Mesodermal cell (in vitro differentiated cells): ENCODE data around the gene CDYL.
A peak's percentile ranks its signal among the peaks of the same experiment; 100 is the strongest.

Experiments used
- H3K27ac ChIP-seq: 2 replicates; pipeline ENCODE4 v1.7.0; 2013; ENCODE audit warnings: mild to moderate bottlenecking, low read depth, low read length, moderate library complexity; ENCODE audit not compliant: severe bottlenecking
- H3K36me3 ChIP-seq: 2 replicates; pipeline ENCODE4 v1.7.1; 2013; ENCODE audit warnings: mild to moderate bottlenecking, low read length, moderate library complexity; ENCODE audit not compliant: control insufficient read depth, insufficient read depth
- H3K4me1 ChIP-seq: one replicate; pipeline ENCODE4 v1.7.1; 2013; ENCODE audit warnings: mild to moderate bottlenecking, low read length; ENCODE audit not compliant: insufficient read depth, control insufficient read depth, poor library complexity, severe bottlenecking
- H3K4me3 ChIP-seq: 2 replicates; pipeline ENCODE4 v1.7.0; 2013; ENCODE audit warnings: low read length, control low read depth, mild to moderate bottlenecking; ENCODE audit not compliant: insufficient read depth, poor library complexity, severe bottlenecking; ENCODE audit errors: extremely low read depth
- H3K9me3 ChIP-seq: 2 replicates; pipeline ENCODE4 v1.7.1; 2013; ENCODE audit warnings: mild to moderate bottlenecking, low read length, moderate library complexity; ENCODE audit not compliant: control insufficient read depth
- WGBS, 2 experiments: methylation state at CpG; one replicate each; pipeline ENCODE4 v1.1.5; 2013; ENCODE audit warnings: missing lambda C conversion rate in 2 of 2; ENCODE audit not compliant: insufficient coverage in 2 of 2; 5-methylcytosine and 5-hydroxymethylcytosine counted together

The CDYL gene

DNA sequence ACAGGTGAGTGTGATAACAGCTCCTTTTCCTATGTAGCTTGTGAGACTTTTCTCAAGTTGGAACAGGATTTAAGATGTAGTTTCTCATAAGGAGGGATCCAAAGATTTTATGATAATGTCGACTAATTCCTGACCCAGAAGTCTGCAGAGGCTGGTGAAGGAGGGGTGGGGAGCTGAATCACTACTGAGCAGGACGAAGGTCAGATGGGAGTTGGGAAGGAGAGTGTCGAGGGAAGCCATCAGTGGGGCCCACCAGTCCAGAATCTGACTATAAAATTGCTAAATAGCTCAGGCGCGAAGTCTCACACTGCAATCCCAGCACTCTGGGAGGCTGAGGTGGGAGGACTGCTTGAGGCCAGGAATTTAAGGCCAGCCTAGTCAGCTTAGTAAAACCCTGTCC lies 32.3 kb upstream of the CDYL start:
- H3K27ac ChIP-seq = no peak overlapping the region
- no peak overlapping the region for H3K4me3 ChIP-seq
- no peaks in the 10 kb centered on the region for H3K36me3 ChIP-seq
- no peaks in the 10 kb centered on the region for H3K4me1 ChIP-seq
- WGBS, 2 experiments = 84 to 85% methylated on average over 4 to 5 of the region's 5 CpGs
- no peaks in the 10 kb centered on the region for H3K9me3 ChIP-seq

GRCh38 chr6:4747588-4747987 lies 28.6 kb upstream of the CDYL start:
- Histone ChIP-seq H3K4me1 (no peaks in the 10 kb centered on the region), H3K36me3 (no peaks in the 10 kb centered on the region), H3K9me3 (no peaks in the 10 kb centered on the region), H3K27ac (no peak overlapping the region), H3K4me3 (no peak overlapping the region)
- whole genome bisulfite sequencing, 2 experiments = 86 to 89% methylated on average over 1 of the region's 2 CpGs

DNA sequence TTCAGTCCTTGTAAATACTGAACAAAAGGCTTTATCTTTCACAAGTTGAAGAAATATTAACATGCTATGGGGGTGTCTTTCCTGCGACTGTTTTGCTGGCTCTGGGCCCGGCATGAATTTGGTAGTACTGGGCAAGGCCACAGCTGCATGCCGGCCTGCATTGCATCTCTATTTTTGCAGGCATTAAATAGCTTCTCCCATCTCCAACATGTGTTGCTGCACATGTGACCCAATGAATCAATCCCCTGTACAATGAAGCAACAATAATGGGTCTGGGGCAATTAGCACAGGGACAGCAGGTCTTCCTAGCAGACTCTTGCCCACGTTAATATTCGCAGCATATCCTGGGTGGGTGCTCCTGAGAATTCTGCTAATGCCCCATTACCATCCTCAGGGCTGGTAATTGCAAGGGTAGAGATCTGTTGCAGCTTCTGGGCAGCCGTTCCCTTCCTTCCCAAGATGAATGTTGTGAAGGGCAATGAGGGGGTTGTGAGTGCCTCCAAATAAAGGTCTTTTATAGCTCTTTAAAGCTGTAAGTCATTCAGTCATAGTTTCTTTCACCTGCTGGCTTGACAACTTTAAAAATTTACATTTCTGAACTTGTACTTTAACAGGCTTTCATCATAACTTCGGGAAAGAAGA lies 24.3 kb upstream of the CDYL start:
- H3K4me1 ChIP-seq = no peaks in the 10 kb centered on the region
- no peak overlapping the region for H3K27ac ChIP-seq
- WGBS, 2 experiments = 69 to 79% methylated on average over 5 of the region's 7 CpGs
- no peaks in the 10 kb centered on the region for H3K9me3 ChIP-seq
- H3K4me3 ChIP-seq = no peak overlapping the region
- H3K36me3 ChIP-seq = no peaks in the 10 kb centered on the region

DNA sequence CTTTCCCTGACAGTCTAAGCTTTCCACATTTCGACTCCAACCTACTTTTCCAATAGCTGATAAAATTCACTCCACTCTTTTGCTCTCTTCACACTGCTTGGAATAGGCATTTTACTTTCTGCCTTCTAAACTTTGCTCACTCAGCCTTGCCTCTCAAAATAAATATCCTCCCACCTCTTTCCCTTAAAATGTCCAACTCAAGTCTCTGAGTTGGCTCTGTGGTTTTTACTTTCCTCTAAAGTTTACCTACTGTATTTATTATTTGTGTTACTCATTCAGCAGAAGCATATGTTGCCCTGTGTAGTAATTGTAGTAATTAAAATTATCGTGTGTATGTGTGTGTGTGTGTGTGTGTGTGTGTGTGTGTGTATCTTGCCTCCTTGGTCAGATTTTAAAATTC lies 20.0 kb upstream of the CDYL start:
- Histone ChIP-seq H3K4me3 (no peak overlapping the region), H3K36me3 (no peaks in the 10 kb centered on the region), H3K9me3 (no peaks in the 10 kb centered on the region), H3K27ac (no peak overlapping the region), H3K4me1 (no peaks in the 10 kb centered on the region)
- 83 to 100% methylated on average over 1 of the region's 2 CpGs for WGBS, 2 experiments

DNA sequence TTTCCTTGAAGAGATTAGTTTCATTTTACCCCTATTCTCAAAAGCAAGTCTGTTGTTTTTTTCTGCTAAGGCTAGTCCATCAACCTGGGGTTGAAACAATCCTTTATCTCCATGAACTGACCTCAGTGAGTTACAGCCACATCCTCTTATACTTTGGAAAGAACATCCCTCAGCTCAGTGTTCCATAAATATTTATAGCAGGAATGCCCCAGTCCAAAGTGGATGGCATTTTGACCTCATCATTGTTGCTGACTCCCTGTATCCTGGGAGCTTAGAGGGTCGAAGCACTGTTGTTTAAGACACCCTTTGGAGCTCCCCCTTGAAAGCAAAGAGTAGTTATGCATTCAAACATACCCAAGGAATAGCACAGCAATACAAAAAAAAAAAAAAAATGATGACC lies 16.2 kb upstream of the CDYL start:
- H3K9me3 ChIP-seq = peaks cover 18% of the 10 kb centered on the region
- H3K4me3 ChIP-seq = no peak overlapping the region
- WGBS, 2 experiments = 83% methylated on average over 1 of the region's 1 CpG; no CpG with 5 or more reads in 1 of the 2 experiments
- H3K36me3 ChIP-seq = no peaks in the 10 kb centered on the region
- no peak overlapping the region for H3K27ac ChIP-seq
- no peaks in the 10 kb centered on the region for H3K4me1 ChIP-seq

DNA sequence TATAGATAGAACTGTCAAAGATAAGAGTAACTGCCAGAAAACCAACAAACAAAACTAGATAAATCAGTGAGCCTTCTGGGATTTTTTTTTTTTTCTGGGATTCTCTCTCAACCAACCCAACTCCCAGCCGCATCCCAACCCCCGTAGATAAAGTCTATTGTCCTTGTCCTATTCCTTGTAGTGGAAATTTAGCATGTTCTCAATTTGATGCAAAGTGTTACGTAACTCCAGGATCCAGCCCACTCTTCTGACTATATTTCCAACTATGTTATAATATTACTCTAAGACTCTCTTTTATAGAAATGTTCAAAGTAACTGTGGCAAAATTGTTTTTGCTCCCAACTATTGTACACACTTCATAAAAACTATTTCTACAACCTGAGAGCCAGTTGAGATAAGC lies 15.4 kb upstream of the CDYL start:
- WGBS, 2 experiments = no CpG with 5 or more reads among the region's 3 CpGs
- no peak overlapping the region for H3K27ac ChIP-seq
- H3K36me3 ChIP-seq = no peaks in the 10 kb centered on the region
- no peak overlapping the region for H3K4me3 ChIP-seq
- H3K4me1 ChIP-seq = no peaks in the 10 kb centered on the region
- peaks cover 18% of the 10 kb centered on the region for H3K9me3 ChIP-seq

DNA sequence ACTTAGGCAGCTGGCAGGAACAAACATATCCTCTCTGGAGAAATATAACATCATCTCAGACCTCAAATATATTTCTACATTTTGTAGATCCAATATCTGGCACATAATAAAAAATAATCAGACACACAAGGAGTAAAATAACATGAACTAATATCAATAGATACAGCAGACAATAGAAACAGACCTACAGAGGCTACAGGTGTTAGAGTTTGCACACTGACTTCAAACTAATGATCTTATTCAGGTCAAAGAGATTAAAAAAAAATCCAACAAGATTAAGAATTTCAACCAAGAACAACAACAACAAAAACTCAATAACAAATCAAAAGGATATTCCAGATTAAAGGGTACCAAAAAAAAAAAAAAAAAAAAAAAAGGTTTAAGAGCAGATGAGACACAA lies 13.9 kb upstream of the CDYL start:
- Histone ChIP-seq H3K4me1 (no peaks in the 10 kb centered on the region), H3K36me3 (no peaks in the 10 kb centered on the region), H3K4me3 (no peak overlapping the region), H3K9me3 (peaks cover 18% of the 10 kb centered on the region), H3K27ac (no peak overlapping the region)

DNA sequence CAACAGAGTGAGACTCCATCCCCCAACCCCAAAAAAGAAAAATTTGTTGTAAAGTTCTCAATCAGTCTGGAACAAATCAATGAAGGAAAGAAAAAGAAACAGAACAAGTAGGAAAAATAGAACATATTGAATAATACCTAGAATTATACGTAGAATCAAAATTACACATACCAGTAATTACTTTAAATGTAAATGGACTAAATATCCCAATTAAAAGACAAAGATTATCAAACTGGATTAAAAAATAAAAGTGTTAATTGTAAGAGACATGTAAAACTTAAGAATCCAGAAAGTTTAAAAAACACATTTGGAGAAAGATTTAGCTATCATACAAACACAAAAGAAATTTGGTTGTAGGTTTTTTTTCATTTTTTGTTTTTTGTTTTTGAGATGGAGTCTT lies 12.3 kb upstream of the CDYL start:
- WGBS, 2 experiments = no CpG with 5 or more reads among the region's 1 CpG
- Histone ChIP-seq H3K27ac (no peak overlapping the region), H3K4me3 (no peak overlapping the region)

DNA sequence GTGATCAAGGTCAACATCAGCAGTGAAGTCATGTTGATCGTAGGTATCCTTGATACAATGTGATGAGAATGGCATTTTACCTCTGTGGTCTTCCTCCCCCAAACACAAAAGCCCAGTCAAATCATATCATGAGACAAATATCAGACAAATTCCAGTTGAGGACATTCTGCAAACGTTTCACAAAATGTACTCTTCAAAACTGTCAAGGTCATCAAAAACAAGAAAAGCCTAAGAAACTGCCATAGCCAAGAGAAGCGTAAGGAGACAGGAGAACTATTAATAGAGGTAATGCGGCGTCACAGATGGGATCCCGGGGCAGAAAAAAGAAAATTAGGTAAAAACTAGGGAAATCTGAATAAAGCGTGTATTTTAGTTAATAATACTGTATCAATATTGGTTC lies 7.4 kb upstream of the CDYL start:
- Histone ChIP-seq H3K9me3 (peaks cover 4% of the 10 kb centered on the region), H3K36me3 (no peaks in the 10 kb centered on the region), H3K27ac (no peak overlapping the region), H3K4me3 (no peak overlapping the region), H3K4me1 (no peaks in the 10 kb centered on the region)
- WGBS, 2 experiments = 93 to 96% methylated on average over 4 to 5 of the region's 7 CpGs

More for the DNA sequence above, 12.3 kb upstream of the CDYL start:
- Histone ChIP-seq H3K4me1 (no peaks in the 10 kb centered on the region), H3K36me3 (no peaks in the 10 kb centered on the region), H3K9me3 (peaks cover 18% of the 10 kb centered on the region)

- no peaks in the 10 kb centered on the region for H3K36me3 ChIP-seq
- H3K27ac ChIP-seq = no peak overlapping the region
- 13 to 15% methylated on average over 4 of the region's 5 CpGs for WGBS, 2 experiments
- H3K4me3 ChIP-seq = peak overlapping the region; percentile 0
- H3K4me1 ChIP-seq = no peaks in the 10 kb centered on the region
- H3K9me3 ChIP-seq = peaks cover under 1% of the 10 kb centered on the region
These were observed 3.5 kb upstream of the CDYL start for GRCh38 chr6:4772750-4773149.

GRCh38 chr6:4773181-4773580 lies 3.0 kb upstream of the CDYL start:
- Histone ChIP-seq H3K4me3 (peak overlapping the region; percentile 3), H3K4me1 (no peaks in the 10 kb centered on the region), H3K27ac (no peak overlapping the region), H3K9me3 (peaks cover 5% of the 10 kb centered on the region), H3K36me3 (peaks cover 3% of the 10 kb centered on the region)
- WGBS, 2 experiments = no CpG with 5 or more reads among the region's 7 CpGs
